K562 (cell line): ENCODE data around the gene SMAD3. TPM values are rescaled to one million over a fixed set of nuclear protein-coding genes. Genes with fewer than 3 reads are reported as not detected.

ENCODE experiments used
- ARID1B ChIP-seq: fragments of 450-650 bp; IDR thresholded peaks from 2 replicates; pipeline ENCODE4 v1.6.1; 2016; ENCODE audit warnings: antibody characterized with exemption, mild to moderate bottlenecking, inconsistent platforms
- ARID4B ChIP-seq: sonication (generic); formaldehyde crosslinking; IDR thresholded peaks from 2 replicates; pipeline ENCODE4 v1.8.0; 2022; ENCODE audit warnings: mild to moderate bottlenecking, missing genetic modification reagents
- EP400 ChIP-seq: fragments of 450-650 bp; IDR thresholded peaks from 2 replicates; pipeline ENCODE4 v1.6.1; 2017; ENCODE audit warnings: antibody characterized with exemption, mild to moderate bottlenecking, moderate library complexity
- ESRRB ChIP-seq: fragments of 250-450 bp; sonication (Bioruptor Pico); IDR thresholded peaks from 2 replicates; pipeline ENCODE4 v1.5.0; 2020; ENCODE audit warnings: mild to moderate bottlenecking, moderate library complexity, borderline replicate concordance
- MYC ChIP-seq, 2 experiments: fragments of 250-450 bp in 1 of 2; sonication (Bioruptor Pico) in 1 of 2; IDR thresholded peaks; 2 replicates each; pipeline versions ENCODE4 v1.5.1 to v1.6.1; 2012 to 2021; ENCODE audit warnings: low read depth in 2 of 2, borderline replicate concordance in 1 of 2, improper control_type of control experiment in 1 of 2, low read length in 1 of 2, mild to moderate bottlenecking in 1 of 2, moderate library complexity in 1 of 2
- NR1H2 ChIP-seq: sonication (generic); formaldehyde crosslinking; IDR thresholded peaks from 2 replicates; pipeline ENCODE4 v1.4.0; 2020; ENCODE audit warnings: mild to moderate bottlenecking, missing genetic modification reagents
- NRF1 ChIP-seq, 2 experiments: fragments of 450-650 bp; IDR thresholded peaks in 1 of 2; conservative IDR thresholded peaks in 1 of 2; 2 replicates each; pipeline ENCODE4 v1.6.1; 2014; ENCODE audit warnings: mild to moderate bottlenecking in 2 of 2
- PYGO2 ChIP-seq: fragments of 450-650 bp; IDR thresholded peaks from 2 replicates; pipeline ENCODE4 v1.6.1; 2016; ENCODE audit warnings: mild to moderate bottlenecking, missing genetic modification characterization, moderate library complexity, missing compliant biosample characterization
- SMAD1 ChIP-seq: fragments of 150-350 bp; IDR thresholded peaks from 2 replicates; pipeline ENCODE4 v1.6.1; 2014; ENCODE audit warnings: low read length, low read depth; ENCODE audit not compliant: partially characterized antibody
- TEAD1 ChIP-seq, 2 experiments: fragments of 450-650 bp in 1 of 2; sonication (generic) in 1 of 2; formaldehyde crosslinking; IDR thresholded peaks; 2 replicates each; pipeline versions ENCODE4 v1.4.0 to v1.8.0; 2020 to 2022; ENCODE audit warnings: mild to moderate bottlenecking in 2 of 2, missing genetic modification reagents in 1 of 2
- ZBTB2 ChIP-seq: fragments of 450-650 bp; IDR thresholded peaks from 2 replicates; pipeline ENCODE4 v1.6.1; 2016; ENCODE audit warnings: antibody characterized with exemption
- ZNF766 ChIP-seq: fragments of 200-800 bp; sonication (Bioruptor generic); conservative IDR thresholded peaks from 2 replicates; pipeline ENCODE4 v1.6.1; 2016; ENCODE audit warnings: missing genetic modification characterization, missing compliant biosample characterization
- polyA plus RNA-seq, 8 experiments: library from polyadenylated mRNA; depleted of rRNA in 4 of 8; stranded (reverse) in 5 of 8; unstranded in 3 of 8; fragments of >200 nt; fragmentation: Nextera tagmentation in 2 of 8; fragmentation: Illumina TruSeq in 1 of 8; extraction: Ambion mirVana in 2 of 8; extraction: Trizol in 1 of 8; gene quantifications; 2 replicates each; pipeline versions ENCODE4 v1.2.1 to v1.2.3, GENCODE V29; 2011 to 2014; ENCODE audit warnings: inconsistent platforms in 1 of 8, missing spikeins in 1 of 8
- total RNA-seq, 7 experiments: library from RNA; depleted of rRNA in 6 of 7; stranded (reverse); fragments of >200 nt in 6 of 7; fragmentation: Illumina TruSeq in 2 of 7; extraction: Trizol in 2 of 7; gene quantifications; 2 replicates each; pipeline versions ENCODE4 v1.2.1 to v1.2.3, GENCODE V29; 2011 to 2021; ENCODE audit warnings: low replicate concordance in 1 of 7
- TF ChIP-seq, protein P1 (sequence below): fragments of 450-650 bp; IDR thresholded peaks from 2 replicates; pipeline ENCODE4 v1.6.1; 2018; ENCODE audit warnings: mild to moderate bottlenecking, low read depth; ENCODE audit not compliant: partially characterized antibody
- TF ChIP-seq, protein P2 (sequence below), 2 experiments: fragments of 450-650 bp in 1 of 2; IDR thresholded peaks; 2 replicates each; pipeline ENCODE4 v1.6.1; 2011 to 2017; ENCODE audit warnings: low read depth in 2 of 2, antibody characterized with exemption in 1 of 2, borderline replicate concordance in 1 of 2, low read length in 1 of 2, mild to moderate bottlenecking in 1 of 2, mixed read lengths in 1 of 2; ENCODE audit not compliant: control insufficient read depth in 1 of 2

The SMAD3 gene
- total and polyA plus RNA-seq, 9 of the 15 experiments (the other 6 are each of a cell fraction or from before 2014, with no cell fraction given) = 4.3 to 39.2 (median 11.1) TPM

- TF ChIP-seq ARID4B (CRISPR knock-in tag) (no peak), MYC (IDR thresholded peaks at IDR 0.05; ENCODE audit: low read depth, low read length) (no peak), MYC (CRISPR knock-in tag; IDR thresholded peaks at IDR 0.05; ENCODE audit: borderline replicate concordance, low read depth) (no peak), NR1H2 (CRISPR knock-in tag) (no peak), PYGO2 (tag) (peak; percentile 24; the same call in 1 of the 2 replicates), EP400 (peak; percentile 51), ARID1B (peak; percentile 57), TEAD1 (CRISPR knock-in tag; IDR thresholded peaks at IDR 0.05) (no peak), NRF1 (conservative IDR thresholded peaks at IDR 0.05 in 1 of 2, IDR thresholded peaks at IDR 0.05 in 1 of 2) (peak; percentile 41 to 45; a peak in 3 of 4 replicates), ESRRB (CRISPR knock-in tag) (no peak), SMAD1 (no peak), ZBTB2 (no peak), ZNF766 (CRISPR knock-in tag) (no peak)
- TF ChIP-seq, protein P1, sequence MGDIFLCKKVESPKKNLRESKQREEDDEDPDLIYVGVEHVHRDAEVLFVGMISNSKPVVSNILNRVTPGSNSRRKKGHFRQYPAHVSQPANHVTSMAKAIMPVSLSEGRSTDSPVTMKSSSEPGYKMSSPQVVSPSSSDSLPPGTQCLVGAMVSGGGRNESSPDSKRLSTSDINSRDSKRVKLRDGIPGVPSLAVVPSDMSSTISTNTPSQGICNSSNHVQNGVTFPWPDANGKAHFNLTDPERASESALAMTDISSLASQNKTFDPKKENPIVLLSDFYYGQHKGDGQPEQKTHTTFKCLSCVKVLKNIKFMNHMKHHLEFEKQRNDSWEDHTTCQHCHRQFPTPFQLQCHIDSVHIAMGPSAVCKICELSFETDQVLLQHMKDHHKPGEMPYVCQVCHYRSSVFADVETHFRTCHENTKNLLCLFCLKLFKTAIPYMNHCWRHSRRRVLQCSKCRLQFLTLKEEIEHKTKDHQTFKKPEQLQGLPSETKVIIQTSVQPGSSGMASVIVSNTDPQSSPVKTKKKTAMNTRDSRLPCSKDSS = peak; percentile 70
- TF ChIP-seq, protein P2, sequence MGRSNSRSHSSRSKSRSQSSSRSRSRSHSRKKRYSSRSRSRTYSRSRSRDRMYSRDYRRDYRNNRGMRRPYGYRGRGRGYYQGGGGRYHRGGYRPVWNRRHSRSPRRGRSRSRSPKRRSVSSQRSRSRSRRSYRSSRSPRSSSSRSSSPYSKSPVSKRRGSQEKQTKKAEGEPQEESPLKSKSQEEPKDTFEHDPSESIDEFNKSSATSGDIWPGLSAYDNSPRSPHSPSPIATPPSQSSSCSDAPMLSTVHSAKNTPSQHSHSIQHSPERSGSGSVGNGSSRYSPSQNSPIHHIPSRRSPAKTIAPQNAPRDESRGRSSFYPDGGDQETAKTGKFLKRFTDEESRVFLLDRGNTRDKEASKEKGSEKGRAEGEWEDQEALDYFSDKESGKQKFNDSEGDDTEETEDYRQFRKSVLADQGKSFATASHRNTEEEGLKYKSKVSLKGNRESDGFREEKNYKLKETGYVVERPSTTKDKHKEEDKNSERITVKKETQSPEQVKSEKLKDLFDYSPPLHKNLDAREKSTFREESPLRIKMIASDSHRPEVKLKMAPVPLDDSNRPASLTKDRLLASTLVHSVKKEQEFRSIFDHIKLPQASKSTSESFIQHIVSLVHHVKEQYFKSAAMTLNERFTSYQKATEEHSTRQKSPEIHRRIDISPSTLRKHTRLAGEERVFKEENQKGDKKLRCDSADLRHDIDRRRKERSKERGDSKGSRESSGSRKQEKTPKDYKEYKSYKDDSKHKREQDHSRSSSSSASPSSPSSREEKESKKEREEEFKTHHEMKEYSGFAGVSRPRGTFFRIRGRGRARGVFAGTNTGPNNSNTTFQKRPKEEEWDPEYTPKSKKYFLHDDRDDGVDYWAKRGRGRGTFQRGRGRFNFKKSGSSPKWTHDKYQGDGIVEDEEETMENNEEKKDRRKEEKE (IDR thresholded peaks at IDR 0.05; ENCODE audit: borderline replicate concordance in 1 of 2, control insufficient read depth in 1 of 2, low read depth in 2 of 2, low read length in 1 of 2) = no peak
Measured at GRCh38 chr15:67082007-67082536, 16.7 kb downstream of the SMAD3 start (continued).
